Jurkat, Clone E6-1 (cell line): Measurements from ENCODE around the gene CTRL.
"Not testable (repeated sequence)": the region's sequence is repeated elsewhere in the genome, so short reads cannot be mapped to it uniquely, and the experiment has no call there.

ENCODE experiments used
- DNase-seq: peaks from one replicate; pipeline ENCODE4 v3.0.0-alpha.2; 2011; ENCODE audit warnings: low read depth, low spot score
- H3K4me3 ChIP-seq: 2 replicates; pipeline ENCODE4 v1.5.1; 2011; ENCODE audit warnings: mild to moderate bottlenecking, low read length, control low read depth, moderate library complexity

CTRL gene

DNA sequence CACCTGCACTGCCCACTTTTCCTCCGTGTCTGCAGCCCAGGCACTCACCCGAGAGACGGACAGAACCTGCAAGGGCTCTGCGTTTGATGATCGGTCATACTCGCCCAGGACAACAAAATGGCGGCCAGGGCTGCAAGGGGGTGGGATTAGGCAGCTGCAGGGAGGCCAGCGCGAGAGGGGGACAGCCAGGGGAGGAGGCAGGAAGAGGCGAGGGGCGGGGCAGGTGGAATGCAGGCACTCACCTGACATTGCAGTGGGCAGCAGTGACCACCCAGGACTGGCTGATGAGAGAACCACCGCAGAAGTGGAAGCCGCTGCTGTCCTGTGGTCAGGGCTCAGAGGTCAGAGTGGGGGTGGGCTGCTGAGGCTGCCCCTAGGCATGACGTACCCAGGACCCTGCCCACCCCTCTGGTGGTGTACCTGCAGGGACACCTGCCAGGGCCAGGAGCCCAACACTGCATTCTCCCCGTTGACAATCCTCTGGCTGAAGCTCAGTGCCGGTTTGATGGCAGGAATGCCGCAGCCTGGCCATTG is 917 bp downstream of the CTRL start:
- no peak for DNase-seq
- no peak overlapping the region for H3K4me3 ChIP-seq

GRCh38 chr16:67930191-67930590 is 1.5 kb downstream of the CTRL start:
- no peak for DNase-seq
- no peak overlapping the region for H3K4me3 ChIP-seq

DNA sequence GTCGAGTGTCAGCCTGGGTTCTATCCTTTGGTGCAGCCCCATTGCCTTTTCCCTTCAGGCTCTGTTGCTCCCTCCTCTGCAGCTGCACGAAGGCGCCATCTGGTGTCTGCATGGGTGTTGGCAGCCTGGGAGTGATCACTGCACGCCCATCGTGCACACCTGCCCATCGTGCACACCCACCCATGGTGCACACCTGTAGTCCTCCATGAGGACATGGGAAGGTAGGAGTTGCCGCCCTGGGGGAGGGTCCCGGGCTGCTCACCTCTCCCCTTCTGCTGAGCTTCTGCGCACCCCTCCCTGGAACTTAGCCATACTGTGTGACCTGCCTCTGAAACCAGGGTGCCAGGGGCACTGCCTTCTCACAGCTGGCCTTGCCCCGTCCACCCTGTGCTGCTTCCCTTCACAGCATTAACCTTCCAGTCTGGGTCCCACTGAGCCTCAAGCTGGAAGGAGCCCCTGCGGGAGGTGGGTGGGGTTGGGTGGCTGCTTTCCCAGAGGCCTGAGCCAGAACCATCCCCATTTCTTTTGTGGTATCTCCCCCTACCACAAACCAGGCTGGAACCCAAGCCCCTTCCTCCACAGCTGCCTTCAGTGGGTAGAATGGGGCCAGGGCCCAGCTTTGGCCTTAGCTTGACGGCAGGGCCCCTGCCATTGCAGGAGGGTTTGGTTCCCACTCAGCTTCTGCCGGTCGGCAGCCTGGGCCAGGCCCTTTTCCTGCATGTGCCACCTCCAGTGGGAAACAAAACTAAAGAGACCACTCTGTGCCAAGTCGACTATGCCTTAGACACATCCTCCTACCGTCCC is 2.9 kb downstream of the CTRL start:
- no peak overlapping the region for H3K4me3 ChIP-seq
- peak; percentile 59 for DNase-seq

- no peak for DNase-seq
- no peak overlapping the region for H3K4me3 ChIP-seq
These were observed 3.5 kb downstream of the CTRL start for GRCh38 chr16:67928147-67928546.

GRCh38 chr16:67927131-67927941 is 4.3 kb downstream of the CTRL start:
- no peak for DNase-seq
- no peak overlapping the region for H3K4me3 ChIP-seq

GRCh38 chr16:67926181-67926750 is 5.4 kb downstream of the CTRL start:
- no peak for DNase-seq
- H3K4me3 ChIP-seq: no peak overlapping the region

- H3K4me3 ChIP-seq: no peak overlapping the region
- no peak for DNase-seq
These were observed 7.3 kb downstream of the CTRL start for GRCh38 chr16:67924140-67924906.

DNA sequence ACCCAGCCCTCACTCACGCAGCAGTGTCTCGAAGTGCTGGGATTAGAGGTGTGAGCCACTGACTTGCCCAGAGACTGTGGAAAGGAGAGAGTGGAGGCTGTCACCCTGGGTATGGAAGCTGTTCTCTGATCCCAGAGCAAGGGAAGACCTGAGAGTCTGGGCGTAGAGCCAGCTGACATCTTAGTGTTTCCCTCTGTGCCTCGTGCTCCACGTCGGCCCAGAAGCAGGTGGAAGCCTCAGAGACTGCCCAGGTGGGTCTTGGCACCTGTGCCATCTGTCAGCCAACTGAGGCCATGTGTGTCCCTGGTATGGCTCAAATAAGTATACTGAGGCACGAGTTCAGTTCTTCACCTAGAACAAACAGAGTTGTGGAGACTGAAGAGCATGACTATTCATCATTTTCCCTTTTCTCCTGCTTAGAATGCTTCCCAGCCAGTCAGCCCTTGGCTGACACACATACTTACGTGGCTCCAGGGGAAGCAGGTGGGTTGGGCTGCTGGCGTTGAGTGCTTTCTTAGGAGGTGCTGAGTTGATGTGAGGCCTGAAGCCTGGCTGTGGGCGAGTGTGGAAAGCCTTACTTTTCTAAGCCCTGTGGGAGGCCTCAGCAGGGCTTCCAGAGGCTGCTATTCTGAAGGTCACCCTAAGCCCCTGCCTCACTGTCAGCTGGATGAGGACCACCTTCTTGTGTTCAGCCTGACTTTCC is 8.1 kb downstream of the CTRL start:
- DNase-seq: no peak
- H3K4me3 ChIP-seq: no peak overlapping the region

GRCh38 chr16:67922740-67923139 is 8.9 kb downstream of the CTRL start:
- DNase-seq: no peak
- H3K4me3 ChIP-seq: no peak overlapping the region

GRCh38 chr16:67922221-67922620 is 9.4 kb downstream of the CTRL start:
- no peak overlapping the region for H3K4me3 ChIP-seq
- DNase-seq: no peak

- no peak overlapping the region for H3K4me3 ChIP-seq
- DNase-seq: no peak
These were observed 11.9 kb downstream of the CTRL start for GRCh38 chr16:67919622-67920221.

GRCh38 chr16:67917852-67918236 is 13.8 kb downstream of the CTRL start:
- DNase-seq: no peak
- no peak overlapping the region for H3K4me3 ChIP-seq

DNA sequence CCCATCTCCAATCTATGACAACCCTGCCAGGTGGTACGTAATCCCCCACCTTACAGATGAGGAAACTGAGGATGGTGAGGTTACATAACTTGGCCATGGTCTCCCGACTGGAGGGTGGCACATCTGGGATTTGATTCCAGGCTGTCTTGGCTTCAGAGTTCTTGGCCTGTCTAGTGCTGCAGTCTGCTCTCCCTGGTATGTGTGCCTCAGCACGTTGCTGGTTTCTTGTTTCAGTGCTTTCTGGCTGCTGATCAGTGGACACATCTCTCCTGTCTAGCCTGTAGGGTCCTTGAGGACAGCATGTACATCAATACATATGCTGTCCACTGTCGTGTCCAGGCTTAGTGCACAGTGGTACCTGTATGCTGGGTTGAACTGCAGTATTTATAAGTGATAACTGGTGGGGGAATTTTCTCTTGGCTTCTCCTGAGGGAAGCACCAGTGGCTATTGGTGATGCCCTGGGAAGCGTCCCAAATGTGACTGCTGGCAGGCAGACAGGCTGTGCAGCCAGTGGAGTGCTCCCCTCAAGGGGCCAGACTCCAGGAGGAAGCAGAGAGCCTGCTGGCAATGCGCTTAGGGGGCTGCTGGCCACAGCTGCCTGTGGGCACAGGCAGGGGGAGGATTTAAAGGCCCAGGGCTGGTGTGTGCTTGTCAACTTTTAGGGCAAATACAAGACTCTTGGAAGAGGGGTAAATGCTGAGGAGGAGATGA is 14.4 kb downstream of the CTRL start:
- H3K4me3 ChIP-seq: no peak overlapping the region
- no peak for DNase-seq

GRCh38 chr16:67915831-67916723 is 15.6 kb downstream of the CTRL start:
- H3K4me3 ChIP-seq: no peak overlapping the region
- DNase-seq: no peak

- H3K4me3 ChIP-seq, DNase-seq: not testable (repeated sequence)
These were observed 16.2 kb downstream of the CTRL start for GRCh38 chr16:67915496-67915769.

DNA sequence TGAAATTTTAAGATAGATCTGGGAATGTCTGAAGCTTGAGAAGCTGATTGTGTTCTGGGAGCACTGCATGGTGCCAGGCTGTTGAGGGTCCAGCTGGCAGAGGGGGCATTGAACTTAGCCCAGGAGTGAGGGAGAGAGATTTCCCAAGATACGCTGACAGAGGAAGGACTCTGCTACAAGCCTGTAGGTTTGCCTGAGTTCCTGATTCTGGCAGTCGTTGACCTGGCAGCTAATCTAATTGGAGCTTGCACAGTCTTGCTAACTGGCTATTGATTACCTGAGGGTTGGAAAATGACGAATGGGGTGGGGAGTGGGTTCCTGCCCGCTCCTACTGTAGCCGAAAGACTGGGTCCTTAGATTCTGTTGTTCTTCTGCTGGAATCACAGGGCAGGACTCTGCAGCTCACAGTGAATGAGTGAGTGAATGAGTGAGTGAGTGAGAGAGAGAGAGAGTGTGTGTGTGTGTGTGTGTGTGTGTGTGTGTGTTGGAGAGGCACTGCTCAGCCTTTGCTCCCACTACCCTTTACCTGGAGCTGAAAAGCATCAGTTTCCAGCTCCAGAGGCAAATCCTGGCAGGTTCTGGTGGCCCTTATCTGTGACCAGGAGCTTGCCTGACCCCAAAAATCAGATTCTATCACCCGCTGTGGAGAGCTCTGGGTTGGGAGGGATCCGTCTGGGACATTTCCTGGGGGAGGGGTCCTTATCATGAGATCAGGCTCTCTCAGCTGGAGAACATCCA is 16.7 kb downstream of the CTRL start:
- H3K4me3 ChIP-seq: no peak overlapping the region
- DNase-seq: no peak
